ENCODE data around the gene TRAPPC2L.

Gene TRAPPC2L

GRCh38 chr16:88861359-88861758 is 4.4 kb downstream of the TRAPPC2L start:
- H3K4me2 ChIP-seq (ENCODE audit: low read length), result no peak overlapping the region
- no peak overlapping the region for H4K12ac ChIP-seq (ENCODE audit: low read depth, low read length)
- no peak overlapping the region for H3K4ac ChIP-seq (ENCODE audit: low read depth, low read length)
- H3K79me1 ChIP-seq (ENCODE audit: low read length), result peaks cover 6% of the 10 kb centered on the region
- no peak overlapping the region for H3K23ac ChIP-seq (ENCODE audit: low read length)
- no peaks in the 10 kb centered on the region for H3K4me1 ChIP-seq (ENCODE audit: control insufficient read depth in 1 of 2, insufficient read depth in 2 of 2, low read length in 2 of 2)
- no peak for DNase-seq
- H2BK12ac ChIP-seq (ENCODE audit: low read length), result no peak overlapping the region
- no CpG with 5 or more reads among the region's 19 CpGs for WGBS (ENCODE audit: extremely low coverage, insufficient coverage, insufficient read length)
- no peak overlapping the region for H4K91ac ChIP-seq (ENCODE audit: low read depth, low read length)
- H3K14ac ChIP-seq (ENCODE audit: low read length), result no peak overlapping the region
- no peak overlapping the region for H2AFZ ChIP-seq (ENCODE audit: insufficient read depth, low read length, poor library complexity)
- H3K27me3 ChIP-seq (ENCODE audit: insufficient read depth, low read length), result no peaks in the 10 kb centered on the region
- H2BK120ac ChIP-seq (ENCODE audit: insufficient read depth, low read length, poor library complexity), result no peak overlapping the region
- peaks cover 6% of the 10 kb centered on the region for H3K79me2 ChIP-seq (ENCODE audit: control insufficient read depth, insufficient read depth, low read length, poor library complexity)
- no peak overlapping the region for H3K4me3 ChIP-seq (ENCODE audit: low read depth, low read length)
- peaks cover 2% of the 10 kb centered on the region for H3K9me3 ChIP-seq (ENCODE audit: insufficient read depth, low read depth, low read length)
- no peak overlapping the region for H2BK5ac ChIP-seq (ENCODE audit: low read depth, low read length, poor library complexity)
- H4K8ac ChIP-seq (ENCODE audit: low read depth, low read length), result no peak overlapping the region
- H3K27ac ChIP-seq (ENCODE audit: low read depth, low read length), result no peak overlapping the region
- no peak overlapping the region for H3K18ac ChIP-seq (ENCODE audit: low read length)
- H3K36me3 ChIP-seq (ENCODE audit: control insufficient read depth in 1 of 2, insufficient read depth in 2 of 2, low read length in 2 of 2), result peaks cover 30 to 38% of the 10 kb centered on the region in 2 experiments
- H2AK5ac ChIP-seq (ENCODE audit: low read length), result no peak overlapping the region
- H3K9ac ChIP-seq (ENCODE audit: low read length), result no peak overlapping the region

GRCh38 chr16:88862968-88863367 is 6.0 kb downstream of the TRAPPC2L start:
- Histone ChIP-seq H2AK5ac (ENCODE audit: low read length) (no peak overlapping the region), H4K12ac (ENCODE audit: low read depth, low read length) (no peak overlapping the region), H3K4me3 (ENCODE audit: low read depth, low read length) (no peak overlapping the region), H2AFZ (ENCODE audit: insufficient read depth, low read length, poor library complexity) (no peak overlapping the region), H3K23ac (ENCODE audit: low read length) (no peak overlapping the region), H4K8ac (ENCODE audit: low read depth, low read length) (no peak overlapping the region), H3K4me2 (ENCODE audit: low read length) (no peak overlapping the region), H3K4ac (ENCODE audit: low read depth, low read length) (no peak overlapping the region), H3K4me1 (ENCODE audit: control insufficient read depth in 1 of 2, insufficient read depth in 2 of 2, low read length in 2 of 2) (no peaks in the 10 kb centered on the region), H3K27ac (ENCODE audit: low read depth, low read length) (no peak overlapping the region), H4K91ac (ENCODE audit: low read depth, low read length) (no peak overlapping the region), H3K14ac (ENCODE audit: low read length) (no peak overlapping the region), H2BK12ac (ENCODE audit: low read length) (no peak overlapping the region), H2BK120ac (ENCODE audit: insufficient read depth, low read length, poor library complexity) (no peak overlapping the region), H3K27me3 (ENCODE audit: insufficient read depth, low read length) (no peaks in the 10 kb centered on the region), H3K36me3 (ENCODE audit: control insufficient read depth in 1 of 2, insufficient read depth in 2 of 2, low read length in 2 of 2) (peaks cover 30 to 38% of the 10 kb centered on the region in 2 experiments), H3K18ac (ENCODE audit: low read length) (no peak overlapping the region), H2BK5ac (ENCODE audit: low read depth, low read length, poor library complexity) (no peak overlapping the region), H3K79me1 (ENCODE audit: low read length) (no peaks in the 10 kb centered on the region), H3K9ac (ENCODE audit: low read length) (no peak overlapping the region), H3K9me3 (ENCODE audit: insufficient read depth, low read depth, low read length) (peaks cover 2% of the 10 kb centered on the region), H3K79me2 (ENCODE audit: control insufficient read depth, insufficient read depth, low read length, poor library complexity) (no peaks in the 10 kb centered on the region)
- no CpG with 5 or more reads among the region's 25 CpGs for WGBS (ENCODE audit: extremely low coverage, insufficient coverage, insufficient read length)
- no peak for DNase-seq

GRCh38 chr16:88863426-88863825 is 6.5 kb downstream of the TRAPPC2L start:
- Histone ChIP-seq H3K27me3 (ENCODE audit: insufficient read depth, low read length) (no peaks in the 10 kb centered on the region), H3K9me3 (ENCODE audit: insufficient read depth, low read depth, low read length) (peaks cover 2% of the 10 kb centered on the region)
- no peak for DNase-seq

GRCh38 chr16:88864099-88864498 is 7.2 kb downstream of the TRAPPC2L start:
- H2AFZ ChIP-seq (ENCODE audit: insufficient read depth, low read length, poor library complexity), result no peak overlapping the region
- peaks cover 2% of the 10 kb centered on the region for H3K9me3 ChIP-seq (ENCODE audit: insufficient read depth, low read depth, low read length)
- H3K27me3 ChIP-seq (ENCODE audit: insufficient read depth, low read length), result no peaks in the 10 kb centered on the region
- no peak overlapping the region for H2BK120ac ChIP-seq (ENCODE audit: insufficient read depth, low read length, poor library complexity)
- H2AK5ac ChIP-seq (ENCODE audit: low read length), result no peak overlapping the region
- H3K79me1 ChIP-seq (ENCODE audit: low read length), result no peaks in the 10 kb centered on the region
- no peak overlapping the region for H3K23ac ChIP-seq (ENCODE audit: low read length)
- no peak overlapping the region for H4K12ac ChIP-seq (ENCODE audit: low read depth, low read length)
- H2BK5ac ChIP-seq (ENCODE audit: low read depth, low read length, poor library complexity), result no peak overlapping the region
- H2BK12ac ChIP-seq (ENCODE audit: low read length), result no peak overlapping the region
- no peaks in the 10 kb centered on the region for H3K4me1 ChIP-seq (ENCODE audit: control insufficient read depth in 1 of 2, insufficient read depth in 2 of 2, low read length in 2 of 2)
- H4K8ac ChIP-seq (ENCODE audit: low read depth, low read length), result no peak overlapping the region
- H3K9ac ChIP-seq (ENCODE audit: low read length), result no peak overlapping the region
- no CpG with 5 or more reads among the region's 15 CpGs for WGBS (ENCODE audit: extremely low coverage, insufficient coverage, insufficient read length)
- H3K79me2 ChIP-seq (ENCODE audit: control insufficient read depth, insufficient read depth, low read length, poor library complexity), result no peaks in the 10 kb centered on the region
- no peak overlapping the region for H3K14ac ChIP-seq (ENCODE audit: low read length)
- no peak overlapping the region for H3K27ac ChIP-seq (ENCODE audit: low read depth, low read length)
- no peak overlapping the region for H4K91ac ChIP-seq (ENCODE audit: low read depth, low read length)
- DNase-seq, result no peak
- H3K18ac ChIP-seq (ENCODE audit: low read length), result no peak overlapping the region
- H3K4ac ChIP-seq (ENCODE audit: low read depth, low read length), result no peak overlapping the region
- H3K4me3 ChIP-seq (ENCODE audit: low read depth, low read length), result no peak overlapping the region
- H3K4me2 ChIP-seq (ENCODE audit: low read length), result no peak overlapping the region
- peaks cover 30 to 33% of the 10 kb centered on the region in 2 experiments for H3K36me3 ChIP-seq (ENCODE audit: control insufficient read depth in 1 of 2, insufficient read depth in 2 of 2, low read length in 2 of 2)

More at GRCh38 chr16:88863426-88863825, 6.5 kb downstream of the TRAPPC2L start:
- no peak overlapping the region for H3K4me2 ChIP-seq (ENCODE audit: low read length)
- H4K8ac ChIP-seq (ENCODE audit: low read depth, low read length), result no peak overlapping the region
- no peaks in the 10 kb centered on the region for H3K79me2 ChIP-seq (ENCODE audit: control insufficient read depth, insufficient read depth, low read length, poor library complexity)
- H3K27ac ChIP-seq (ENCODE audit: low read depth, low read length), result no peak overlapping the region
- H3K79me1 ChIP-seq (ENCODE audit: low read length), result no peaks in the 10 kb centered on the region
- peaks cover 30 to 37% of the 10 kb centered on the region in 2 experiments for H3K36me3 ChIP-seq (ENCODE audit: control insufficient read depth in 1 of 2, insufficient read depth in 2 of 2, low read length in 2 of 2)
- no peaks in the 10 kb centered on the region for H3K4me1 ChIP-seq (ENCODE audit: control insufficient read depth in 1 of 2, insufficient read depth in 2 of 2, low read length in 2 of 2)
- no peak overlapping the region for H2BK120ac ChIP-seq (ENCODE audit: insufficient read depth, low read length, poor library complexity)
- WGBS (ENCODE audit: extremely low coverage, insufficient coverage, insufficient read length), result no CpG with 5 or more reads among the region's 13 CpGs
- no peak overlapping the region for H3K18ac ChIP-seq (ENCODE audit: low read length)
- no peak overlapping the region for H4K91ac ChIP-seq (ENCODE audit: low read depth, low read length)
- no peak overlapping the region for H3K9ac ChIP-seq (ENCODE audit: low read length)
- no peak overlapping the region for H2BK5ac ChIP-seq (ENCODE audit: low read depth, low read length, poor library complexity)
- no peak overlapping the region for H3K23ac ChIP-seq (ENCODE audit: low read length)
- no peak overlapping the region for H3K4ac ChIP-seq (ENCODE audit: low read depth, low read length)
- H4K12ac ChIP-seq (ENCODE audit: low read depth, low read length), result no peak overlapping the region
- H2AFZ ChIP-seq (ENCODE audit: insufficient read depth, low read length, poor library complexity), result no peak overlapping the region
- H3K4me3 ChIP-seq (ENCODE audit: low read depth, low read length), result no peak overlapping the region
- no peak overlapping the region for H2AK5ac ChIP-seq (ENCODE audit: low read length)
- no peak overlapping the region for H3K14ac ChIP-seq (ENCODE audit: low read length)
- no peak overlapping the region for H2BK12ac ChIP-seq (ENCODE audit: low read length)
